GM19468 (cell line): ENCODE results near the gene MAP1B.

Source experiments
- ATAC-seq: cut with Tn5 transposase; IDR thresholded peaks from one replicate; pipeline ENCODE4 v1.9.1; 2021; ENCODE audit warnings: mild to moderate bottlenecking, moderate library complexity, moderate number of reproducible peaks; ENCODE audit not compliant: unreplicated experiment; ENCODE audit errors: extremely low read depth

MAP1B gene

GRCh38 chr5:72093824-72094223 is 13.5 kb upstream of the MAP1B start:
- no peak for ATAC-seq

- ATAC-seq, result no peak
These were observed 10.6 kb upstream of the MAP1B start for GRCh38 chr5:72096602-72097188.

DNA sequence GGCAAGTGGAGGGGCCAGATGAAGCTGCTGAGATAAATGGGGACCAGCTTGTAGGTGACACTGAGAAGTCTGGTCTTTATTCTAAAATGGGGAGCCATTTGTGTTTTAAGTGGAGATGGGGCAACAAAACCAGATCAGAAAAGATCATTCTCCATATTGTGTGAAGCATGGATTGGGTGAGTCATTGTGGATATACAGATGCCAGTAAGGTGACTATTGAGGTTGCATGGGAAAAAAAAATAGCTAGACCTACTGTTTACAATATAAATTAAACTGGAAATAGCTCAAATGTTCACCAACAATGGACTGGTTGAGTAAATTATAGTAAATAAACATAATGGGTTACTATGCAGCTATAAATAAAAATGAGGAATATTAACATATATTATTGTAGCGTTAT is 5.4 kb upstream of the MAP1B start:
- no peak for ATAC-seq

GRCh38 chr5:72106817-72107130 is 501 bp upstream of the MAP1B start:
- no peak for ATAC-seq

GRCh38 chr5:72107901-72108201 is 576 bp downstream of the MAP1B start:
- ATAC-seq, result no peak

- no peak for ATAC-seq
These were observed 1.2 kb downstream of the MAP1B start for GRCh38 chr5:72108202-72109061.

- no peak for ATAC-seq
These were observed 1.8 kb downstream of the MAP1B start for GRCh38 chr5:72109062-72109411.

DNA sequence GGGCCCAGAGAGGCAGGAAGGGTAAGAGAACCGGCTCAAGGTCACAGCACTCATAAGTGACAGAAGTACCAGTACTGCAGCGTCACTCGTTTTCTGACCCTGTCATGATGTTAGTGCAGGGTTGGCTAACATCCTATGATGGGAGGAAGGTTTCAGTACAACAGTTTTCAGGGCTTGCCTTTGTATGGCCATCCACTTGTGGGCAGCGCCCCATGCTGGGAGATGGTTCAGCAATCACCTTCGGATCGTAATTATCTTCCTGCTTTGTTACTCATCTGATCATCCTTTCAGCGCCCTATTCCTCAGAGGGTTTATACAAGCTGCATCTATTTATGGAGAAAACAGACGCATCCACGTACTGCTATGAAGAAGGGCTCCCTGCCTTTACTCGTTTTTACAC is 2.4 kb downstream of the MAP1B start:
- ATAC-seq, result no peak

DNA sequence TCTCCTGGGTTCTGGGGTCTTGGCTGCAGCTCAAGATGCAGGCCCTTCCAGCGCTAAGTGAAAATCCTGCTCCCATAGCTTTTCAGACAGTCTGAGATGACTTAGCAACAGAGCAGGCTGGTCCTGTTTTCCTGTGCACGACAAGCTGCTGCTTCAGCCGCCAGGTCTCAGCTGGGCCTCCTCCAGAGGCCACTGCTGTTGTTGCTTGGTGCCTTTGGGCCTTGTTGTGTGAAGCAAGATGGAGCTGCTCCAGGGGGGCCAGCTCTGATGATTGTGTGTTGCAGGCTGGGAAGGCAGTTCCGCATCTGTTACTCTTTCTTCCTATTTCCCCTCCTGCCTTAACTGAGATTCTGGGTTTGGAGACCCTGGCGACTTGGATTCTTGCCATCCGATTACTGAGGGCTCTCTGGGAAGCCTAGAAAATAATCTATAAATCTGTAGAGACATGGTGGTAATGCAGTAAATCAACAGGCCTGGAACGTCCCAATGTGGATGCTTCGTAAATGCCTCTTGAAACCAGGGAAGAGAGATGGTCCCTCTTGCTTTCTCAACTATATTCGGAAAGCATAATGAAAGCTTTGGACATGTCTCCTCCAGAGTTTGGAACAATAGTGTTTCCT is 3.2 kb downstream of the MAP1B start:
- no peak for ATAC-seq

DNA sequence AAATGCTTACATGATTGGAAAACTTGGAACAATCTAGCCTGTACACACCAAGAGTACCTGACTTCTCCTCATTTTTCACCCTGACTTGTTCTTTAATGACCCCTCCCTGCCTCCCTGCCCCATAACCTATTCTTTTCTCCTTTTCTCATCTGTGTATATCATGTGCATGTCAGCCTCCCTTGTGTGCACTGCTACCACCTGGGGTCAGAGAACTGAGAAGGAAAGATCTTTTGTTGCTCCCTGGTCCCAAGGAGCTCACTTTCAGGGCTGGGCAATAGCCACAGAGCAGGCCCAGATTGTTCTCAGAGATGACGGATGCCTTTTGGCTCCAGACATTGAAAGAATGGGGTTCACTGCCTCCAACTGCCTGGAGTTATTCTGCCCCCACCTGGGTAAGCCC is 5.1 kb downstream of the MAP1B start:
- no peak for ATAC-seq

DNA sequence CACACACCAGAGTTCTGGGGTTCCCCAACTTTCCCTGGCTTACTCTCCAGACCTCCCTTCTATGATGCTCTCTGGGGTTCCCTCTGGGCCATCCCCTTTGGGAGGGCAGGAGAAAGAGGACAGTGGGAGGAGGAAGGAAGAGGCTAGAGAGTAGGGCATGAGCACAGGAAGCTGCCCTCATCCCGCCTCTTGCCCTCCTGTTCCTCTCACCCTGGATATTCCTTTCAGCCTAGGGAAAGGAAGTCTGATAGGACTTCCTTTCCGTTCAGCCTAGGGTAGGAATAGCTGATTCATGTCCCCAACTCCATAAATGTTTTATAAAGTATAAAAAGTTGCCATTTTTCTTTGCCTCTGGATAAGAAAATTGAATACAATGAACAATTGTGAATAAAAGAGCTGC is 7.4 kb downstream of the MAP1B start:
- ATAC-seq, result no peak

GRCh38 chr5:72115296-72115695 is 8.0 kb downstream of the MAP1B start:
- no peak for ATAC-seq

DNA sequence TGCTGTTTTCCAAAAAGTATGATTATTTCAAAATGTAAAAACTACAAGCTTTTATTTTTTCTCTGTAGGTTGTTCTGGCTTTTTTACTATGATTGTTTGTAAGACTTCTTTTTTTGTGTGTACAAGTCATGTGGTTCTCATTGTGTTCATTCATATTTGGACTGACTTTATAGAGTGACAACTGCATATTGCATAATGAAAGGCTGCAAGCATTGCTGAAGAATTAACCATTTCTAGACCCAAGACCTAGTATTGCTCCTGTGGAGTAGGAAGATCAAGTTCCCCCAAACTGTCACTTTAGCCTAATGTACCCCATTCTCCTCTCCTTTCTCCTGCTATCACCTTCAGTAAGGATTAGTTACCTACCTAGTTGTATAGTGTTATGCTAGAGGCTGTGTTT is 10.0 kb downstream of the MAP1B start:
- no peak for ATAC-seq

DNA sequence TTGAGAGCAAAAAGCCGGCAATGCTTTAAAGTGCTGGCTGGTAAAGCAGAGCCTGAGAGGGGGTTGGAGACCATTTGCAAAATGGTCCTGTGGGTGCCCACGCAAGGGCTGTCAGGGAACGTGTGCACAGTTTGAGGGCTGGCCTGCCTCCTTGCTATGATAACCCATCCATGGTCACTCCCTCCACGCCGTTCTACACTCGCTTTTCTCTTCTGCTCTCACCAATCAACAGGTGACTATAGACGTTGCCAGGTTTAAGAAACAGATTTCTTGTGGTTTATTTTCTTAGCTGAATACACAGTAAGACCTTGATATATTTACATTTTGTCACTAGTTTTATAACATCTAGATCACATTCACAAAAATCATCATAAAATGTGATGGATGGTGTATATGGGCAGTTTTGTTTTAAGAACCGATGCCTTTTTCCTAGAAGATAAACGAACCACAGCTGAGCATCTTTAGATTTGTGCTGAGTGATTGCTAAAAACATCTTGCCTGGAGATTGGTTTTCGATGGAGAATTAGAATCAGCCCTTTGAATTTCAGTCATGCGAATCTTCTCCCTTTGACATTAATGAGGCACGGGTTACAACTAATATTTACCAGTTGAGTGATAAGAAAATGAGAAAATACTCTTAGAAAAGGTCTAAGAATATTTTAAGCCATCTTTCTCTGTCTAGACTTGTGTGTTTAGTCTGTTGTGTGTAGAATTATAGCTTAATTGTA is 13.9 kb downstream of the MAP1B start:
- no peak for ATAC-seq

GRCh38 chr5:72121780-72122445 is 14.6 kb downstream of the MAP1B start:
- no peak for ATAC-seq

GRCh38 chr5:72122602-72123001 is 15.3 kb downstream of the MAP1B start:
- no peak for ATAC-seq

DNA sequence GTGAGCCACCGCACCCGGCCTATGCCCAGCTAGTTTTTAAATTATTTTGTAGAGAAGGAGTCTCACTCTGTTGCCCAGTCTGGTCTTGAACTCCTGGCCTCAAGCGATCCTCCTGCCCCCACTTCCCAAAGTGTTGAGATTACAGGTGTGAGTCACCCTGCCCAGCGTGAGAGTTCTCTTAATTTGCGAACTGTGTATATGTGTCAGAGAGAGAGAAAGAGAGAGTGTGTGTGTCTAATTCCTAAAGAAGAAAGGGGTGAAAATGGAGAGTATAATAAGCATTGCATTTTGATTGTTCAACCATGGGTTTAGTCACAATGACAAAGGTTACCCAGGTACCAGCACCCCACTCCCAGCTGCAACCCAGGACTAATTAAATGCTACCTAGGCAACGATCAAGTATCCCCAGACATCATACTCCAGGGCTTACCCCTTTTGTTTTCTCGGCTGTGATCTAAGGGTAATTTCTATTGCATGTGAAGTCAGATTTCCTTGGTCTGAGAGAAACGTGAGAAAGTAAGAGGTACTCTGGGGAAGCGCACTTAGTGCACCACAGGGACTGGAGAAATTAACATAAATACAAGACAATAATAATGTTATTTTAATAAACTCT is 16.6 kb downstream of the MAP1B start:
- no peak for ATAC-seq

- ATAC-seq, result no peak
These were observed 18.1 kb downstream of the MAP1B start for GRCh38 chr5:72125271-72125940.

DNA sequence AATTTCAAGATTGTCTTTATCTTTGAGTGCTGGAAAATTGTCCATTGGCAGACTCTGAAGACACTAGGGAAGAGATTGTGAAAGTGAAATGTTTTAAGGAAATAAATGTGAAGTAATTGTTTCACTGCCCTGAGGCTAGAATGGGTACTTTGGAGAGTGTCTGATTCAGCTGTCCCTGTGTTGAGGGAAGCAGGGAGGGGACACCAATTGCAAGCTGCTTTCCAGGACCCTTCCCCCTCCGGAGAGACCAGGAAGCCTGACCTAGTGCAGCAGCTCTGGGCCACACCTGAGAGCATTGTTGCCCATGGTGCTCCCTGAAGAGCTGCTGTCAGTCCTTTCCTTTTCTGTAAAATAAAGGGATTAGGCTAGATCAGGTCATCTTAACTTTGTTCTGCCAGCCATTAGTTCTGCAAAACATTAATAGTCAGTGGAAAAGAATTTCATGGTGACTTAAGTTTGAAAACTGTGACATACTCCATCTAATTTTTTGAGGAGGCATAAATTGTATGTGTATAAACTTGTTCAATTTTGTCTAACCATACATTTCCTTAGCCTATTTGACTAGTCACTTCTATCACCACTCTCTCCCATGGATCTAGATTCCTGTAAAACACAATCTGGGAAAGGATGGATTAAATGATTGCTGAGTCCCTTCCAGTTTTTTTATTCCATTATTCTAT is 18.8 kb downstream of the MAP1B start:
- no peak for ATAC-seq
